Right atrium auricular region (tissue), 2 donors: ENCODE results near the gene TSC22D4. TPM values are rescaled to one million over a fixed set of nuclear protein-coding genes. Genes with fewer than 3 reads are reported as not detected.
A peak's percentile ranks its signal among the peaks of the same experiment; 100 is the strongest.

ENCODE experiments used
- DNase-seq: peaks from one replicate; pipeline ENCODE4 v3.0.0-alpha.2; 2019; ENCODE audit warnings: low spot score
- H3K27ac ChIP-seq, 2 donors: fragments of 200-600 bp; sonication (generic); 1 replicate in 1 of 2; 2 replicates in 1 of 2; pipeline ENCODE4 v1.5.1; 2016 to 2019
- H3K27me3 ChIP-seq, 2 donors: fragments of 200-600 bp; sonication (generic); one replicate each; pipeline versions ENCODE4 v1.5.1 to v1.6.0; 2017 to 2019
- H3K36me3 ChIP-seq: fragments of 200-600 bp; sonication (generic); one replicate; pipeline ENCODE4 v1.5.1; 2016
- H3K4me1 ChIP-seq, 2 donors: fragments of 200-600 bp; sonication (generic); one replicate each; pipeline versions ENCODE4 v1.5.1 to v1.6.0; 2017 to 2019
- H3K4me3 ChIP-seq, 2 donors: fragments of 200-600 bp; sonication (generic); 1 replicate in 1 of 2; 2 replicates in 1 of 2; pipeline ENCODE4 v1.5.1; 2017 to 2019; ENCODE audit warnings: mild to moderate bottlenecking in 1 of 2, moderate library complexity in 1 of 2
- H3K9me3 ChIP-seq, 2 donors: fragments of 200-600 bp; sonication (generic); one replicate each; pipeline ENCODE4 v1.5.1; 2019
- total RNA-seq, 2 donors: library from RNA; depleted of rRNA; stranded (reverse); fragments of >200 nt; gene quantifications; one replicate each; pipeline ENCODE4 v1.1.0, GENCODE V29; 2016
- TF ChIP-seq, protein P1 (sequence below), 2 donors: fragments of 200-600 bp; sonication (generic); IDR thresholded peaks; one replicate each; pipeline ENCODE4 v1.5.1; 2019; ENCODE audit warnings: antibody characterized with exemption in 2 of 2

The TSC22D4 gene
- total RNA-seq, 2 donors from 2014 or later, result 26.2 to 34.6 TPM

DNA sequence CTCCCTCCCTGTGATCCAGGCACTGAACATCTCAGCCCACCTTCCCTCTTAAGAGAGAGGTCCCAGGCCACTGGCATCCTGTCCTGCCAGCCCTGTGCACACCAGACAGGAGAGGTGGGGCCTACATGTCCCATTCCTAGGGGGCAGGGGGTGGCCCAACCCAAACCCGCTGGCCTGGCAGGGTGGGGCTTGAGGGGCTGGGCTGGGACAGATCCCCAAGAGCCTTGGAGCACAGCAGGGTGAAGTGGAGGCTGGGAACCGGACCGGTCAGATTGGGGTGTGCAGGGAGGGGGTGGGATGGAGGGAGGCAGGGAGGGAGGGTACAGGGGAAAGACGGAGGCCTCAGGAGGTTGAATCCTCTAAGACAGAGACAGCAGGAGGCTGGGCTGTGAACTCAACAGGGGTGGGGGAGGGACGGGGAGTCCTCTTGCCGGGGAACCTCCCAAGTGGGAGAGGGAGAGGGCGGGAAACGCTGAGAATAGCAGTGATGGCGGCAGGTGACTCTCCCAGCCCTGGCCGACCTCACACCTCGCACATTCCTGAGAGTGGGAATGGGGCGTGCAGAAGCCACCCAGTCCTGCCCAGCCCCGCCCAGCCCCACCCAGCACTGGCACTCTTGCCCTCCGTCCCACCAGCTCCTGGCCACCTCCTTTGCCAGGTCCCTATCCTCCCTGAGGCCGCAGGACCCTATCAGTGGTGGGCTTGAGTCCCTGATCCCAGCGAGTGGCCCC, 6.7 kb downstream of the TSC22D4 start:
- peak overlapping the region; percentile 69 to 84 for H3K27ac ChIP-seq
- H3K36me3 ChIP-seq, result peaks cover 15% of the 10 kb centered on the region
- TF ChIP-seq, protein P1, sequence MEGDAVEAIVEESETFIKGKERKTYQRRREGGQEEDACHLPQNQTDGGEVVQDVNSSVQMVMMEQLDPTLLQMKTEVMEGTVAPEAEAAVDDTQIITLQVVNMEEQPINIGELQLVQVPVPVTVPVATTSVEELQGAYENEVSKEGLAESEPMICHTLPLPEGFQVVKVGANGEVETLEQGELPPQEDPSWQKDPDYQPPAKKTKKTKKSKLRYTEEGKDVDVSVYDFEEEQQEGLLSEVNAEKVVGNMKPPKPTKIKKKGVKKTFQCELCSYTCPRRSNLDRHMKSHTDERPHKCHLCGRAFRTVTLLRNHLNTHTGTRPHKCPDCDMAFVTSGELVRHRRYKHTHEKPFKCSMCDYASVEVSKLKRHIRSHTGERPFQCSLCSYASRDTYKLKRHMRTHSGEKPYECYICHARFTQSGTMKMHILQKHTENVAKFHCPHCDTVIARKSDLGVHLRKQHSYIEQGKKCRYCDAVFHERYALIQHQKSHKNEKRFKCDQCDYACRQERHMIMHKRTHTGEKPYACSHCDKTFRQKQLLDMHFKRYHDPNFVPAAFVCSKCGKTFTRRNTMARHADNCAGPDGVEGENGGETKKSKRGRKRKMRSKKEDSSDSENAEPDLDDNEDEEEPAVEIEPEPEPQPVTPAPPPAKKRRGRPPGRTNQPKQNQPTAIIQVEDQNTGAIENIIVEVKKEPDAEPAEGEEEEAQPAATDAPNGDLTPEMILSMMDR (IDR thresholded peaks at IDR 0.05), result no peak
- H3K9me3 ChIP-seq, result no peaks in the 10 kb centered on the region
- peaks cover 0 to 74% of the 10 kb centered on the region in 2 donors for H3K4me1 ChIP-seq
- H3K4me3 ChIP-seq, result no peak overlapping the region
- no peak for DNase-seq
- no peaks in the 10 kb centered on the region for H3K27me3 ChIP-seq

DNA sequence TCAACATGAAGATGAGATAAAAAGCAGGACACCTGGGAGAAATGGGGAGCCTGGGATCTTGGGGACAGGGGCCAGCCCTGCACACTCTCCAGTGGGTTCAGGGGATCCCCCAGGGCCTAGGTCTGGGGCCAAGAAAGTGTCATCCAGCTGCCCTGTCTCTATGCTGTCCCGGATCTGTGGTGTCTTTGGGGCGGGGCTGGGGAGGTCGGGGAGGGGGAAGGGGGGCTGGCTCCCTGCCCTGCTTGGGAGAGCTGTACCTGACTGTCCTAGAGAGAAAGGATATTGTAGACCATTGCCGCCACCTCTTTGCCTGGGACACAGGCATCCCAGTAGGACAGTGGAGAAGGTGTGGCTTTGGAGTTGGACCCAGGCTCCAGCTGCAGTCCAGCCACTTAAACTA, 8.0 kb downstream of the TSC22D4 start:
- TF ChIP-seq, protein P1 (IDR thresholded peaks at IDR 0.05), result no peak
- Histone ChIP-seq H3K4me3 (no peak overlapping the region), H3K27ac (no peak overlapping the region), H3K9me3 (no peaks in the 10 kb centered on the region), H3K27me3 (no peaks in the 10 kb centered on the region), H3K36me3 (peaks cover 22% of the 10 kb centered on the region), H3K4me1 (peaks cover 0 to 71% of the 10 kb centered on the region in 2 donors)
- no peak for DNase-seq

DNA sequence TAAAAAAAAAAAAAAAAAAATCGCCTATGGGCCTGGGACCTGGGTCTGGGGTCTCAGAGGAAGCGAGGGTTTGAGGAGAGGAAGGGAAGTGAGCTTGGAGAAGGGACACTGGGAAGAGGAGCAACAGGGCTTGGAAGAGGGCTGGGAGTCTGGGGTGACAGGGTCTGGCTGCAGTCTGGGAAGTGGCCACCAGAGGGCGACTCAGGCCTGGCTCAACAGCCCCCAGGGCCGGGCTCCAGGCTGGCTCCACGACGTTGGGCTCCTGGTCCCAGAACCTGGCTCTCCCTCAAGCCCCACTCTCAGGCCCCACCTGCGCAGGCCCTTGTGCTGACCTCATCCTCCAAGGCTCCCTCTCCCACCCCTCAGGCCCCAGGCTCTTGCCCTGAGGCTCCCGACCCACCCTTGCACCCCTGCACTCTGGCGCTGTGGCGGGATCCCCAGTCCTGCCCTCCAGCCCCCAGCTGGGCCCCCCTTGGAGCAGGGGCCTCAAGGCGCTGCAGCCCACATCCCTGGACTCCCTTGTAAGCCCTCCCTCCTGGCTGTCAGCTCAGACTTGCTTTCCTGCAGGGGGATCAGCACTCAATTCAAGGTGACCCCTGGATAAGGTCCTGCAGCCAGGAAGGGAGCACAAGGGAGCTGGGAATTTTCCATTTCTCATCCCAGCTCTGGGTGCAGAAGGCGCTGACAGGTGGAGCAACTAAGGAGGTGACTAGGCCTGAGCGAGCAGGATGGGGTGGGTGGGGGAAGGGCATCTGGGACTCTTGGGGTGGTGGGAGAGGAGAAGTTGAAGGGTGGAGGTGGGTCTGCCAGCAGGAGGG, 9.6 kb downstream of the TSC22D4 start:
- TF ChIP-seq, protein P1 (IDR thresholded peaks at IDR 0.05), result peak; percentile 87 to 94
- H3K27ac ChIP-seq, result peak overlapping the region; percentile 46 to 54
- peak; percentile 88 for DNase-seq
- no peak overlapping the region for H3K4me3 ChIP-seq
- no peaks in the 10 kb centered on the region for H3K27me3 ChIP-seq
- no peaks in the 10 kb centered on the region for H3K9me3 ChIP-seq
- peaks cover 0 to 64% of the 10 kb centered on the region in 2 donors for H3K4me1 ChIP-seq
- peaks cover 22% of the 10 kb centered on the region for H3K36me3 ChIP-seq

DNA sequence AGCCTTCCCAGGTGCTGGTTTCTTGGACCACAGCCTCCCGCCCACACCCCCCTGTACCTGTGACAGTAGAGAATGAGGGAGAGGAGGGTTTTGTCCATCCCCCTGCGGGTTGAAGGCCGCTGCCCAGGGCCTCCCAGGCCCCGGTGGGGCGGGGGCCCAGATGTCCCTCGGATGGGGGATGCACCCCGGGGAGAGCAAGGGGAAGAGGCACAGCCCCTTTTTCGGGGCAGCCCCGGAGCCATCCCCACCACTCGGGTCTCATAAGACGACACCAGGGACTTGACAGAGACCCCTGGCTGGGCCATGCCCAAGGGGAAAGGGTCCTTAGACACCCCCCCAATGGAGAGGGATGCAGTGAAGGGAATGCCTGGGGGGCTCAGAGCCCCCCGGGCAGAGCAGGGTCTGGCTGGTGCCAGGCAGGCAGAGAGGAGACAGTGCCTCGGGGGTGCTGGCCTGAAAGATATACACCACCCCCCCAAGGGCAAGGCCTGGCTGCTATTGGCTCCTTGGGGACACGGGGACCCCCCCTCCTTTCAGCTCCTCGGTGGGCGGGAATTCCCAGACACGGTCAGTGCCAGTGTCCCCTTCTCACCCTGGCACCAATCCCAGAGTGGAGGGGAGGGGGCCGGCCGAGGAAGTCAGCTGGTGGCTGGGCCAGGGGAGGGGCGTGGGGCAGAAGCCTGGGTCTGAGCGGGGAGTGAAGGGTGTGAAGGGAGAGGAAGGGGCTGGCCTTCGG, 11.2 kb downstream of the TSC22D4 start:
- TF ChIP-seq, protein P1 (IDR thresholded peaks at IDR 0.05), result no peak
- Histone ChIP-seq H3K4me3 (no peak overlapping the region), H3K4me1 (peaks cover 0 to 48% of the 10 kb centered on the region in 2 donors), H3K36me3 (peaks cover 11% of the 10 kb centered on the region), H3K27me3 (no peaks in the 10 kb centered on the region), H3K9me3 (no peaks in the 10 kb centered on the region), H3K27ac (peak overlapping the region; percentile 24 to 75)
- no peak for DNase-seq

DNA sequence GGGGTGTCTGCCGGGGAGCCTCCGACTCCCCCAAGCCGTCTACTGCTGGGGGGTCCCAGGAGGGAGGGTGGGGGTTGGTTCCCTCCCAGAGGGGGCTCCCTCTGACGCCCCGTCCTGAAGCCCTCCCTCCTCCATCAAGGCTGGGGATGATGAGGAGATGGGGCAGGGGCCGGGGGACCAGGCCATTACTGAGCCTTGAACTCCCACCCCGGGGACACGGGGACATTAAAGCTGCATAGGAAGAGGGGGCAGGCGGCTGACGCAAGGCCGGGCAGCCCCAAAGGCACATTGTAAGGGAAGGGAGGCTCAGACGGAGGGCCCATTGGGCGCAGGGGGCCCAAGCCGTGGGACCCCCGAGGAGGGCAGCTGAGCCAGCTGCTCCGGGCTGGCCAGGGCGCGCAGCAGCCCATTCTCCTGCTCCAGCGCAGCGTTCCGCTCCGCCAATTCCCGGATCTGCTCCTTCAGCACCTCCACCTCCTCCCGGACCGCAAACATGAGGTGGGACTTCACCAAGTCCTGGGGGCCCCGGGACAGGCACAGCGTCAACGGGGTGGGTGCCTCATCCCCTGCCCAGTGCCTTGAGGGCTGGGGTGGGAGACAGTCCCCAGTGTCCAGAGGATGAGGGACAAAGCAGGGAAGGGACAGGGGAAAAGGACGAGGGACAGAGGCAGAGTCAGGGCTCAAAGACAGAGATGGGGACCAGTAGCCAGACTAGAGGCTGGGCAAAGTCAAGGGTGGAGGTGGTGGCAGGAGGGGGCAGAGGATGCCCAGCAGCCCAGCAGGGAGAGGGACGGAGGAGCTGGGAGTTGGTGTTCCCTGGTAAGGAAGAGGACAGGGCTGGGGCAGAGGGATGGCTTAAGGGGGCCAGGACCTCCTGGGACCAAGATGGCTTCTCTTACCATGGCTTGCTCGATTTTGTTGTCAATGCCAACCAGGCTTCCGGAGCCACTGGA, 12.1 kb downstream of the TSC22D4 start:
- TF ChIP-seq, protein P1 (IDR thresholded peaks at IDR 0.05), result no peak
- H3K4me1 ChIP-seq, result peaks cover 0 to 40% of the 10 kb centered on the region in 2 donors
- H3K27me3 ChIP-seq, result no peaks in the 10 kb centered on the region
- H3K36me3 ChIP-seq, result peaks cover 11% of the 10 kb centered on the region
- H3K9me3 ChIP-seq, result no peaks in the 10 kb centered on the region
- DNase-seq, result no peak
- peak overlapping the region; percentile 75 to 77 for H3K27ac ChIP-seq
- no peak overlapping the region for H3K4me3 ChIP-seq
